ENCODE results near the gene IGLL5. TPM values are rescaled to one million over a fixed set of nuclear protein-coding genes. Genes with fewer than 3 reads are reported as not detected.
A peak's percentile ranks its signal among the peaks of the same experiment; 100 is the strongest.

The IGLL5 gene
- total RNA-seq, 1 experiment from 2014 or later: 1.0 TPM

DNA sequence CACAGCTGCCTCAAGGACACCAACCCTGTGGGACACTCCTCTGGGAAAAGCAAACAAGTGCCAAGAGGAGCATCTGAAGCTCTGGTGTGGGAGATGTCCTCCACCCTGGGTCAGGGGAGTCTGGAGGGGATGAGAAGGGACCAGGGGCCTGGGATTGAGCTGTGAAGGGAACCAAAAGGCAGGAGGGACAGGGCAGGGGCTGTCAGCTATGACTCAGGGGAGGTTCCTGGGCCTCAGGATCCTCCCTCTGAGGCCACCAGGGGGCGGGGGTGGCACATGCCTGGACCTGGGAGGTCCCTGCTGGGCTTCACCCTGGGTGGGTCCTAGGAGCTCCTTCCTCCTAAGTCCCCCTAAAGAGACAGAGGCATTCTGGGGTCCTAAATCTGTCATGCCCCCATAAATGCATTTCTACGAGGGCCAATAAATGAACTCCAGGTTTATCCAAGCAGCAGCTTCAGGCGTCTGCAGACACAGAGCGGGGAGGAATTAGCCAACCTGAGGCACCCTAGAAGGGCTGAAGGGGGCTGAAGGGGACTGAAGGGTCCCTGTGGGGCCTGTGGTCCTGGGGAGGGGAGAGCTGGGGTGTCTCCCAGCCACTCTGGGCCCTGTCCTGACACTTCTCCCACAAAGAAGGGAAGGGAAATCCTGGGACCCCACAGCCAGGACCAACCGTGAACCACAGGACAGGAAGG, 31.9 kb upstream of the IGLL5 start:
- no peaks in the 10 kb centered on the region for H3K9me3 ChIP-seq (replicated peaks)
- H3K36me3 ChIP-seq: no peaks in the 10 kb centered on the region
- H3K4me3 ChIP-seq: no peak overlapping the region
- H3K27me3 ChIP-seq: no peaks in the 10 kb centered on the region
- H3K4me1 ChIP-seq: peaks cover 22% of the 10 kb centered on the region
- no peak overlapping the region for H3K27ac ChIP-seq
- peak; percentile 69 to 80 for DNase-seq

DNA sequence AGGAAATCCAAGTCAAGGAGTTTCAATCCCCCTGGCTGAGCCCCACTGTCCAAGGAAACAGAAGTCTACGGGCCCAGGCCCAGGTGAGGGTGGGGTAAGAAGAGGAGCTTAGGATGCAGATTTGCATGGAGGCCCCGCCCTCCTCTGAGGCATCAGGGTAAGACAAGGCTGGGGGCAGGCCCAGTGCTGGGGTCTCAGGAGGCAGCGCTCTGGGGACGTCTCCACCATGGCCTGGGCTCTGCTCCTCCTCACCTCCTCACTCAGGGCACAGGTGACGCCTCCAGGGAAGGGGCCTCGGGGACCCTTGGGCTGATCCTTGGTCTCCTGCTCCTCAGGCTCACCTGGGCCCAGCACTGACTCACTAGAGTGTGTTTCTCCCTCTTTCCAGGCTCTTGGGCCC, 31.3 kb upstream of the IGLL5 start:
- Histone ChIP-seq H3K4me3 (no peak overlapping the region), H3K36me3 (no peaks in the 10 kb centered on the region), H3K4me1 (peaks cover 22% of the 10 kb centered on the region), H3K27ac (no peak overlapping the region), H3K9me3 (replicated peaks) (no peaks in the 10 kb centered on the region), H3K27me3 (no peaks in the 10 kb centered on the region)
- no peak for DNase-seq

DNA sequence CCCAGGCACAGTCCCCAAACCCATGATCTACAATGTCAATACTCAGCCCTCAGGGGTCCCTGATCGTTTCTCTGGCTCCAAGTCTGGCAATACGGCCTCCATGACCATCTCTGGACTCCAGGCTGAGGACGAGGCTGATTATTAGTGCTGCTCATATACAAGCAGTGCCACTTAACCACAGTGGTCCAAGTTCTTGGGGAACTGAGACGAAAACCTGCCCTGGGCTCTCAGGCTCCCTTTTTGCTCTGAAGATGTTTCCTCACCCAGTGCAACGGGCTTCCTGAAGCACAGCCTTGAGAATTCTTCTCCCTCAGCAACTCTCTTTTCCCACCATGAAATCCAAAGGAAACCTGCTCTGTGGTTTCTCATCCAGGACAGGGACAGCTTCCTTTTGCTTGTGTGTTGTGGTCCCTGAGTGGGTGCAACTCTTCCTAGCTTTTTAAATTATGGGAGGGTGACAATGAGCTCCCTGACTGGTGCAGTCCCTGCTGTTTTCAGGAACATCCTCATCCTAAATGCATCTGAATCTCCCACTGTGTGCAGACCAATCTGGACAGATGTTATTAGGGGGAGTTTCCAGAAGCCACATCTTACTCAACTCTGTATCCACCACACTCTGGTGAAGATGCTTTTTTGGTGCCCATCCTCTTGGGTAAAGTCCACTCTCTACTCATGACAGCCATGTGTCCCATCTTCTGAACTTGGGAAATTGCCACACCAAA, 30.6 kb upstream of the IGLL5 start:
- no peak for DNase-seq
- Histone ChIP-seq H3K4me1 (peaks cover 22% of the 10 kb centered on the region), H3K9me3 (replicated peaks) (no peaks in the 10 kb centered on the region), H3K36me3 (no peaks in the 10 kb centered on the region), H3K27ac (no peak overlapping the region), H3K27me3 (no peaks in the 10 kb centered on the region), H3K4me3 (no peak overlapping the region)

GRCh38 chr22:22857607-22858558, 29.7 kb upstream of the IGLL5 start:
- no peak overlapping the region for H3K27ac ChIP-seq
- H3K9me3 ChIP-seq (replicated peaks): no peaks in the 10 kb centered on the region
- H3K4me1 ChIP-seq: peaks cover 22% of the 10 kb centered on the region
- DNase-seq: peak in 1 of 2 experiments; percentile 35
- no peaks in the 10 kb centered on the region for H3K27me3 ChIP-seq
- no peak overlapping the region for H3K4me3 ChIP-seq
- H3K36me3 ChIP-seq: no peaks in the 10 kb centered on the region

DNA sequence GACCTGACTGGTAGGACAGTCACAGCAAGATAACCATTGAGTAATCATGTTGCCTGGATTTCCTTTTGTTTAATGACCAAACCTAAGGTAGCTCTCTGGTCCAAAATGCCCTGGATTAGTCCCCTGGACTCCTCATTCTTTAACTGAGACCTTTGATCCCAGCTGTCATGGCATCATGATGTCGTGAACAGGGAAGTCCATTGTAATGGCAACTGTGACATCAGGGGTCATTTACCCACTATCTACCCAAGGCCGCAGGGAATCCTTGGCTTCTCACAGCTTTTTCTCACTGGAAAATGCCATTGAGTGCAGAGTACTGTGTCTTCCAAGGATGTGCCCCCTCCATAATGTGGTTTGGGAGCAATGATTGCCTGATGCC, 29.1 kb upstream of the IGLL5 start:
- Histone ChIP-seq H3K4me1 (peaks cover 25% of the 10 kb centered on the region), H3K36me3 (no peaks in the 10 kb centered on the region), H3K27me3 (no peaks in the 10 kb centered on the region), H3K4me3 (no peak overlapping the region), H3K9me3 (replicated peaks) (no peaks in the 10 kb centered on the region), H3K27ac (no peak overlapping the region)
- DNase-seq: no peak

- DNase-seq: no peak
- Histone ChIP-seq H3K9me3 (replicated peaks) (no peaks in the 10 kb centered on the region), H3K36me3 (no peaks in the 10 kb centered on the region), H3K27me3 (no peaks in the 10 kb centered on the region), H3K27ac (no peak overlapping the region), H3K4me3 (no peak overlapping the region), H3K4me1 (peaks cover 51% of the 10 kb centered on the region)
Measured at GRCh38 chr22:22863001-22863400, 24.6 kb upstream of the IGLL5 start.

- Histone ChIP-seq H3K36me3 (no peaks in the 10 kb centered on the region), H3K27ac (peak overlapping the region; percentile 55), H3K27me3 (no peaks in the 10 kb centered on the region), H3K4me3 (no peak overlapping the region), H3K9me3 (replicated peaks) (no peaks in the 10 kb centered on the region; the same call in 1 of the 2 replicates), H3K4me1 (peaks cover 40% of the 10 kb centered on the region)
- DNase-seq: peak; percentile 80 to 92
Measured at GRCh38 chr22:22865311-22866072, 22.1 kb upstream of the IGLL5 start.

GRCh38 chr22:22866381-22867111, 21.1 kb upstream of the IGLL5 start:
- DNase-seq: no peak
- no peaks in the 10 kb centered on the region for H3K36me3 ChIP-seq
- no peaks in the 10 kb centered on the region for H3K27me3 ChIP-seq
- peak overlapping the region; percentile 55 for H3K27ac ChIP-seq
- no peak overlapping the region for H3K4me3 ChIP-seq
- H3K9me3 ChIP-seq (replicated peaks): no peaks in the 10 kb centered on the region; the same call in 1 of the 2 replicates
- H3K4me1 ChIP-seq: peaks cover 40% of the 10 kb centered on the region

GRCh38 chr22:22867996-22868715, 19.5 kb upstream of the IGLL5 start:
- no peak for DNase-seq
- Histone ChIP-seq H3K9me3 (replicated peaks) (no peaks in the 10 kb centered on the region; the same call in 1 of the 2 replicates), H3K36me3 (no peaks in the 10 kb centered on the region), H3K4me1 (peaks cover 40% of the 10 kb centered on the region), H3K27ac (no peak overlapping the region), H3K27me3 (no peaks in the 10 kb centered on the region), H3K4me3 (no peak overlapping the region)

DNA sequence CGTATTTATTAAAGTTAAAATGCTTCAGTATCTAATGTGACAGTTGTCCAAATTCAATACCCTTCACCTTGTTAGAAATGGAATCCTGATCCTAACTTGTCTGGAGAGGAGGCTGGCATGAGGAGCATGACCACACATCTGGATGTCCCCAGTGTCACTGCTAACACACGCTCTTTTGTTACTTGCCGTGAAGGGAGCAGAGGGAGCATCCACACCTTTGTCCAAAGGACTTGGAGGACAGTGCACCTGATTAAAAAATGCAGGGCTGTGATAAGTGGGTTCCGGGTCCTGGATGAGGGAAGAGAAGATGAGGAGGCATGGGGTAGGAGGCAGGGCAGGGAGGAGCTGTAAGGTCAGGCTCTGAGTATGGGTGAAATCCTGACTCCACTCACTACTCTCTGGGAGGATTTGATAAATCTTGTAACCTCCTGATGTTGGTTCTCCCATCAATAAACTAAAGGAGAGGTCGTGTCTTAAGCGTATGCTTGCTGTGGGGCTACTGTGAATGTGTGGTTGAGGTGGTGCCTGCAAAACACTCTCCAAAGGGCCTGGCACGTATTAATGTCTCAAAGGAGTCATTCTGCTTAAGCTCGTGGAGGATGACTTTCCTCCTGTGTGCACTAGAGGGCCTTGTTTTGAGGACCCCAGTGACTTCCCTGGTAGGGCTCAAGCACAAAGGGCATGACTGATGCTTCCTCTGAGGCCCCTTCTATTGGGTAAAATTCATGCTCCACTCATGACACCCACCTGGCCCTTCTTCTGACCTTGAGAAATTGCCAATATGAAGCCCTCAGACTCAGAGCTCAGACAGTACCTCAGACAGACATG, 16.8 kb upstream of the IGLL5 start:
- Histone ChIP-seq H3K27ac (no peak overlapping the region), H3K9me3 (replicated peaks) (no peaks in the 10 kb centered on the region; the same call in 1 of the 2 replicates), H3K36me3 (no peaks in the 10 kb centered on the region), H3K4me3 (no peak overlapping the region), H3K4me1 (peaks cover 15% of the 10 kb centered on the region), H3K27me3 (no peaks in the 10 kb centered on the region)
- DNase-seq: no peak

GRCh38 chr22:22871536-22872278, 15.9 kb upstream of the IGLL5 start:
- Histone ChIP-seq H3K36me3 (no peaks in the 10 kb centered on the region), H3K27ac (no peak overlapping the region), H3K9me3 (replicated peaks) (no peaks in the 10 kb centered on the region; the same call in 1 of the 2 replicates), H3K4me3 (no peak overlapping the region), H3K27me3 (no peaks in the 10 kb centered on the region), H3K4me1 (peaks cover 9% of the 10 kb centered on the region)
- no peak for DNase-seq

Data from SJCRH30 (cell line).